ENCODE measurements around the gene CHRM5.

The CHRM5 gene

DNA sequence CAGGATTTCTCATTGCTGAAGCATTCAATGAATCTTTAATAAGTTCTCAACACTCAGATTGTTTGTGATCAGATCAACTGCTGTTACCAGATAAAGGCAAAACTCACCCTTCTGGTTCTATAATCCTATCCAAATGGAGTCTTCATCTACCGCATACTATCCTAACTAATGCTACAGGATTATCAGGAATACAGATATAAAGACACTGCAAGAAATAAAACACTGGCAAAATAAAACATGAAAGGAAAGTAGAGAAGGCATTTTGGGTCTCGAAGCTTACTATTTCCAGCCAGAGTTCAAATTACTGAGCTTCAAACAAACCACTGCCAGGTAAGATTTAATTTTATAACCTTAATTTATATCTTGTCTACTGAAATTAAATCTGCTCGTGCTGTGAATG is 524 bp downstream of the CHRM5 start:
- Histone ChIP-seq H3K9me3 (ENCODE audit: control insufficient read depth, low read length) (no peaks in the 10 kb centered on the region), H3K4me1 (no peaks in the 10 kb centered on the region), H3K36me3 (ENCODE audit: control insufficient read depth, insufficient read depth, low read length) (no peaks in the 10 kb centered on the region), H3K4me3 (ENCODE audit: low read depth, low read length) (no peak overlapping the region), H3K79me2 (peaks cover 3% of the 10 kb centered on the region), H3K9ac (no peak overlapping the region), H3K4me2 (ENCODE audit: low read length) (no peak overlapping the region), H2AFZ (no peak overlapping the region), H3K27ac (no peak overlapping the region), H3K27me3 (ENCODE audit: control insufficient read depth, insufficient read depth, low read length) (no peaks in the 10 kb centered on the region)
- TF ChIP-seq, protein P1, sequence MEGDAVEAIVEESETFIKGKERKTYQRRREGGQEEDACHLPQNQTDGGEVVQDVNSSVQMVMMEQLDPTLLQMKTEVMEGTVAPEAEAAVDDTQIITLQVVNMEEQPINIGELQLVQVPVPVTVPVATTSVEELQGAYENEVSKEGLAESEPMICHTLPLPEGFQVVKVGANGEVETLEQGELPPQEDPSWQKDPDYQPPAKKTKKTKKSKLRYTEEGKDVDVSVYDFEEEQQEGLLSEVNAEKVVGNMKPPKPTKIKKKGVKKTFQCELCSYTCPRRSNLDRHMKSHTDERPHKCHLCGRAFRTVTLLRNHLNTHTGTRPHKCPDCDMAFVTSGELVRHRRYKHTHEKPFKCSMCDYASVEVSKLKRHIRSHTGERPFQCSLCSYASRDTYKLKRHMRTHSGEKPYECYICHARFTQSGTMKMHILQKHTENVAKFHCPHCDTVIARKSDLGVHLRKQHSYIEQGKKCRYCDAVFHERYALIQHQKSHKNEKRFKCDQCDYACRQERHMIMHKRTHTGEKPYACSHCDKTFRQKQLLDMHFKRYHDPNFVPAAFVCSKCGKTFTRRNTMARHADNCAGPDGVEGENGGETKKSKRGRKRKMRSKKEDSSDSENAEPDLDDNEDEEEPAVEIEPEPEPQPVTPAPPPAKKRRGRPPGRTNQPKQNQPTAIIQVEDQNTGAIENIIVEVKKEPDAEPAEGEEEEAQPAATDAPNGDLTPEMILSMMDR (IDR thresholded peaks at IDR 0.05) = no peak

GRCh38 chr15:33971811-33972210 is 3.5 kb downstream of the CHRM5 start:
- Histone ChIP-seq H3K4me2 (ENCODE audit: low read length) (no peak overlapping the region), H3K4me1 (no peaks in the 10 kb centered on the region), H3K4me3 (ENCODE audit: low read depth, low read length) (no peak overlapping the region), H3K9ac (no peak overlapping the region), H3K36me3 (ENCODE audit: control insufficient read depth, insufficient read depth, low read length) (no peaks in the 10 kb centered on the region), H3K79me2 (no peaks in the 10 kb centered on the region), H3K27me3 (ENCODE audit: control insufficient read depth, insufficient read depth, low read length) (no peaks in the 10 kb centered on the region), H3K27ac (no peak overlapping the region), H3K9me3 (ENCODE audit: control insufficient read depth, low read length) (no peaks in the 10 kb centered on the region), H2AFZ (no peak overlapping the region)
- TF ChIP-seq, protein P1 (IDR thresholded peaks at IDR 0.05) = no peak

DNA sequence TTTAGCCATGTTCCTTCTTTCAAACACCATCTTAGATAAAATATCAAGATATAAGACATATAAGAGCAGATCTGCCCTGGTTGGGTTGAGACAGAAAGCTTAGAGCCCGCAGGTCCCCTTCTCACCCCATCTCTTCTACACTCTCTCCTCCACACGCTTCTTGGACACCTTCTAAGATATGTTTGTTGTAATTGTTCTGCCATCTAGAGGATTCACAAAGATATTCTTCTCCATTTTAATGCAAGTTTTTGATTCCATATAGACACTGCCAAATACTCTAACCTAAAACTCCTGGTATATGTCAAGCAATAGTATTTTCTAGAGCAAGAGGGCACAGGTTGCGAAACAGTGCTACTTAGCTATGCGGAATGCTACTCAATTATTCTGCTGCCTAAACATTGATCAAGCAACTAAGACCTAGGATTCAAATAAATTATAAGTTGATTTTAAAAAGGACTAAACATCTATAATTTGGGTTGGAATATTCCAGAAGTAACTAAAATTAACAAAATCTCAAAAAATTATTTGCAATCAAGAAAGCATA is 6.8 kb downstream of the CHRM5 start:
- no peak overlapping the region for H3K9ac ChIP-seq
- no peak overlapping the region for H3K27ac ChIP-seq
- no peaks in the 10 kb centered on the region for H3K36me3 ChIP-seq (ENCODE audit: control insufficient read depth, insufficient read depth, low read length)
- H3K4me3 ChIP-seq (ENCODE audit: low read depth, low read length) = no peak overlapping the region
- H3K4me1 ChIP-seq = no peaks in the 10 kb centered on the region
- no peak overlapping the region for H3K4me2 ChIP-seq (ENCODE audit: low read length)
- no peaks in the 10 kb centered on the region for H3K9me3 ChIP-seq (ENCODE audit: control insufficient read depth, low read length)
- TF ChIP-seq, protein P1 (IDR thresholded peaks at IDR 0.05) = no peak
- H3K27me3 ChIP-seq (ENCODE audit: control insufficient read depth, insufficient read depth, low read length) = no peaks in the 10 kb centered on the region
- no peak overlapping the region for H2AFZ ChIP-seq
- H3K79me2 ChIP-seq = no peaks in the 10 kb centered on the region

GRCh38 chr15:33980159-33980558 is 11.9 kb downstream of the CHRM5 start:
- no peak overlapping the region for H3K4me3 ChIP-seq (ENCODE audit: low read depth, low read length)
- no peaks in the 10 kb centered on the region for H3K9me3 ChIP-seq (ENCODE audit: control insufficient read depth, low read length)
- peaks cover 2% of the 10 kb centered on the region for H3K4me1 ChIP-seq
- no peak overlapping the region for H3K27ac ChIP-seq
- no peaks in the 10 kb centered on the region for H3K27me3 ChIP-seq (ENCODE audit: control insufficient read depth, insufficient read depth, low read length)
- no peaks in the 10 kb centered on the region for H3K36me3 ChIP-seq (ENCODE audit: control insufficient read depth, insufficient read depth, low read length)
- H3K79me2 ChIP-seq = no peaks in the 10 kb centered on the region
- H2AFZ ChIP-seq = no peak overlapping the region
- TF ChIP-seq, protein P1 (IDR thresholded peaks at IDR 0.05) = no peak
- no peak overlapping the region for H3K4me2 ChIP-seq (ENCODE audit: low read length)
- H3K9ac ChIP-seq = no peak overlapping the region

DNA sequence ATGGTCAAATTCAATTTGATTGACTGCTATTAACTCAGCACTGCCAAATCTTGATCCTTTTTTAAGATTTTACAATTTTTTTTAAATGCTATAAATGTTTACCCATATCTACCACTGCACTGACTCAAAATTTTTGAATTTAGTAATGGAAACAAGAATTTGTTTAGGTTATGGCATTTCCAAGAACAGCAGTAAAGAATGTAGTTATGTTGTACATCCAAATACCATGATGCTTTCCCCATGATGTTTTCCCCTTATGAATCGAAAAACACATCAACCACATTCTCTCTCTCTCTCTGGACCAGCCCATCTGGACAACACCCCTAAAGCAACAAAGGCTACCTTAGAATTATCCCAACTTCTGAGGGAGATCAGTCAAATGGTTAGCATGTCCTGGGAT is 14.2 kb downstream of the CHRM5 start:
- H3K4me3 ChIP-seq (ENCODE audit: low read depth, low read length) = no peak overlapping the region
- TF ChIP-seq, protein P1 (IDR thresholded peaks at IDR 0.05) = no peak
- no peak overlapping the region for H3K4me2 ChIP-seq (ENCODE audit: low read length)
- H3K36me3 ChIP-seq (ENCODE audit: control insufficient read depth, insufficient read depth, low read length) = no peaks in the 10 kb centered on the region
- H3K27ac ChIP-seq = no peak overlapping the region
- no peaks in the 10 kb centered on the region for H3K9me3 ChIP-seq (ENCODE audit: control insufficient read depth, low read length)
- peaks cover 7% of the 10 kb centered on the region for H3K4me1 ChIP-seq
- H3K79me2 ChIP-seq = no peaks in the 10 kb centered on the region
- no peak overlapping the region for H2AFZ ChIP-seq
- no peaks in the 10 kb centered on the region for H3K27me3 ChIP-seq (ENCODE audit: control insufficient read depth, insufficient read depth, low read length)
- H3K9ac ChIP-seq = no peak overlapping the region

All from parathyroid adenoma (tissue), 2 donors.